ENCODE measurements around the gene FADS2.
A peak's percentile ranks its signal among the peaks of the same experiment; 100 is the strongest.

Gene FADS2

GRCh38 chr11:61890529-61891330 is 62.6 kb downstream of the FADS2 start:
- TF ChIP-seq EZH2phosphoT487 (IDR thresholded peaks at IDR 0.05; ENCODE audit: borderline replicate concordance, low read length) (no peak), CTCF (IDR thresholded peaks at IDR 0.05; ENCODE audit: low read depth, low read length, poor library complexity, severe bottlenecking) (peak; percentile 16)
- H3K4me2 ChIP-seq (ENCODE audit: low read length): peak overlapping the region; percentile 99
- peaks cover 7% of the 10 kb centered on the region for H3F3A ChIP-seq (ENCODE audit: control insufficient read depth, insufficient read depth)
- no peaks in the 10 kb centered on the region for H3K27me3 ChIP-seq (ENCODE audit: control insufficient read depth, low read length)
- peak overlapping the region; percentile 85 for H3K4me3 ChIP-seq (ENCODE audit: low read length)
- H3K36me3 ChIP-seq (ENCODE audit: control insufficient read depth, low read length): peaks cover 4% of the 10 kb centered on the region
- H3K9me2 ChIP-seq (replicated peaks; ENCODE audit: control insufficient read depth, low read length): no peaks in the 10 kb centered on the region
- H3K4me1 ChIP-seq (ENCODE audit: control insufficient read depth, low read length): peaks cover 38% of the 10 kb centered on the region
- H3K9me3 ChIP-seq (ENCODE audit: control insufficient read depth, insufficient read depth, low read length): peaks cover 5% of the 10 kb centered on the region; the same call in 1 of the 2 replicates
- H3K79me2 ChIP-seq (ENCODE audit: control insufficient read depth, low read length): peaks cover 28% of the 10 kb centered on the region
- H3K27ac ChIP-seq (ENCODE audit: low read depth, low read length): peak overlapping the region; percentile 64
- no peaks in the 10 kb centered on the region for H4K20me1 ChIP-seq (ENCODE audit: control insufficient read depth, insufficient read depth, low read depth, low read length)

DNA sequence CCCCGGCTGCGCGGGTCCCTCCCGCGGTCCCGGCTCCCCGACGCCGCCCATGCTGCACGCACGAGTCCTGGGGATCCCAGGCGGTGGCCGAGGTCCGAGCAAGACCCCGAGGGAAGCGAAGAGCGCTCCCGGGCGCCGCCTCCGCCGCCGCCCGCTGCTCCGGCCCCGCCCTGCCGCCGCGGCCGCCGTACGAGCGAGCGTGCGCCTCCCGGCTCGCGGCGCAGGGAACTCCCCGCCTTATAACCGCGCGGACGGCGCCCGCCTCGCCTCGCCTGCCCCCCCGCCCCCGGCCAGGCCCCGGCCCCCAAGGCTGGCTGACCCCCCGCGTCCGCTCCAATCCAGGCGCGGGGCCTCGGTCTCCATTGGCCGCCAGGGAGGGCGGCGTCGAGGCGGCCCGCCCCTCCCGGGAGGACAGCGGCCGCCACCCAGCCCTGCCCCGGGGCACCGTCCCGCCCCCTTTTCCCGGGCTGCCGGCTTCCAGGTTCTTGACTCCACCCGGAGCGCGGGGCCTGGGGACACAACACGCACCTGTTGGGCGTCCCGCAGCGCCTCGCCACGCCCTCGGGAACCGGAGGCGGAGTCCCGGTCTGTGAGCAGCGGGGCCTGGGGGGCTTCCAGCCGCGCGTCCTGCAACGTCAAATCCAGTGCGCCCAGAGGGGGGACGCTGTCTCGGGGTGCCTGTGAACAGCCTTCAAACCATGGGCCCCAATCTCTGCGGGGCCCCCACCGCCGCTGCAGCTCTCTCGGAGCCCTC is 63.4 kb downstream of the FADS2 start, which contains the start of gene FADS3:
FADS3 (minus strand) TSS at position 215 of the 754 bp plus-strand sequence; CDS start at position 51, 164 bp downstream.
- Histone ChIP-seq H3K9me3 (ENCODE audit: control insufficient read depth, insufficient read depth, low read length) (peaks cover 5% of the 10 kb centered on the region; the same call in 1 of the 2 replicates), H3K4me2 (ENCODE audit: low read length) (peak within 1 kb of the TSS; percentile 99), H3K27me3 (ENCODE audit: control insufficient read depth, low read length) (no peaks in the 10 kb centered on the region), H3K27ac (ENCODE audit: low read depth, low read length) (peak within 1 kb of the TSS; percentile 64), H3K9me2 (replicated peaks; ENCODE audit: control insufficient read depth, low read length) (no peaks in the 10 kb centered on the region), H3K36me3 (ENCODE audit: control insufficient read depth, low read length) (peaks cover 4% of the 10 kb centered on the region), H3K4me3 (ENCODE audit: low read length) (peak within 1 kb of the TSS; percentile 85), H3K4me1 (ENCODE audit: control insufficient read depth, low read length) (peaks cover 38% of the 10 kb centered on the region), H4K20me1 (ENCODE audit: control insufficient read depth, insufficient read depth, low read depth, low read length) (no peaks in the 10 kb centered on the region), H3K79me2 (ENCODE audit: control insufficient read depth, low read length) (peaks cover 23% of the 10 kb centered on the region), H3F3A (ENCODE audit: control insufficient read depth, insufficient read depth) (peaks cover 7% of the 10 kb centered on the region)
- TF ChIP-seq CTCF (IDR thresholded peaks at IDR 0.05; ENCODE audit: low read depth, low read length, poor library complexity, severe bottlenecking) (no peak), EZH2phosphoT487 (IDR thresholded peaks at IDR 0.05; ENCODE audit: borderline replicate concordance, low read length) (no peak)

DNA sequence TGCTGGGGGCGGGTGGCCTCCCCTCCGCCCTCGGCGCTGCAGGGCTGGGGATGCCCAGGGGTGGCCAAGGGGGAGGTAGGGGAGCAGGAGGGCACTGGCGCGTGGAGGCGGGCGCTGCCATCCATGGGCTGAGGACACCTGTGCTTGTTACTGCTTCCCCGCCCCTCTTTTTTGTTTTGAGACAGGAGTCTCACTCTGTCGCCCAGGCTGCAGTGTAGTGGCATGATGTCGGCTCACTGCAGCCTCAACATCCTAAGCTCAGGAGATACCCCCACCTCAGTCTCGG is 63.9 kb downstream of the FADS2 start:
- H3K4me3 ChIP-seq (ENCODE audit: low read length): peak overlapping the region; percentile 85
- H3K79me2 ChIP-seq (ENCODE audit: control insufficient read depth, low read length): peaks cover 18% of the 10 kb centered on the region

More for the DNA sequence above, 63.9 kb downstream of the FADS2 start:
- Histone ChIP-seq H3K36me3 (ENCODE audit: control insufficient read depth, low read length) (no peaks in the 10 kb centered on the region; the same call in 1 of the 2 replicates), H3K4me2 (ENCODE audit: low read length) (peak overlapping the region; percentile 99), H3K4me1 (ENCODE audit: control insufficient read depth, low read length) (peaks cover 38% of the 10 kb centered on the region), H3K27me3 (ENCODE audit: control insufficient read depth, low read length) (no peaks in the 10 kb centered on the region), H4K20me1 (ENCODE audit: control insufficient read depth, insufficient read depth, low read depth, low read length) (no peaks in the 10 kb centered on the region), H3K9me2 (replicated peaks; ENCODE audit: control insufficient read depth, low read length) (no peaks in the 10 kb centered on the region), H3F3A (ENCODE audit: control insufficient read depth, insufficient read depth) (peaks cover 7% of the 10 kb centered on the region), H3K27ac (ENCODE audit: low read depth, low read length) (peak overlapping the region; percentile 64), H3K9me3 (ENCODE audit: control insufficient read depth, insufficient read depth, low read length) (no peaks in the 10 kb centered on the region)
- TF ChIP-seq CTCF (IDR thresholded peaks at IDR 0.05; ENCODE audit: low read depth, low read length, poor library complexity, severe bottlenecking) (peak; percentile 35), EZH2phosphoT487 (IDR thresholded peaks at IDR 0.05; ENCODE audit: borderline replicate concordance, low read length) (no peak)
